ENCODE measurements around the gene COX4I1.

COX4I1 gene

DNA sequence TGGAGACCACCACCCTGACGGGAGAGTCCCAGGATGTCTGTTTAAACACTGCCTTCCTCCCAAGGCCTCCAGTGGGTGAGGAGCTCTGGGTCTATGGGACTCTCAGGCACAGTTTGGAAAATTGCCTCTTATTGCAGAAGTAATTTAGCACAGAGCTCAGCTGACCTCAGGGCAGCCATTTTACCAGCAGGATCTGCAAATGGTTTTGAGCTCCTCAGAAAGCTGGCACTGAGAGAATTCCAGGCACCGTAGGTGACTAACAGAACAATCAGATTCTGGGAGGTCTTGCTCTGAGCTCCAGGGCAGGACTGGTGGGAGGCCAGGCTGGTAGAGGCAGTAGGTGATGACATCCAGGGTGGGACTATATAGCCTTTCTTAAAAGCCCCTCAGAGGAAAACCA lies 31.3 kb upstream of the COX4I1 start:
- no peak for DNase-seq (ENCODE audit: low read depth)

DNA sequence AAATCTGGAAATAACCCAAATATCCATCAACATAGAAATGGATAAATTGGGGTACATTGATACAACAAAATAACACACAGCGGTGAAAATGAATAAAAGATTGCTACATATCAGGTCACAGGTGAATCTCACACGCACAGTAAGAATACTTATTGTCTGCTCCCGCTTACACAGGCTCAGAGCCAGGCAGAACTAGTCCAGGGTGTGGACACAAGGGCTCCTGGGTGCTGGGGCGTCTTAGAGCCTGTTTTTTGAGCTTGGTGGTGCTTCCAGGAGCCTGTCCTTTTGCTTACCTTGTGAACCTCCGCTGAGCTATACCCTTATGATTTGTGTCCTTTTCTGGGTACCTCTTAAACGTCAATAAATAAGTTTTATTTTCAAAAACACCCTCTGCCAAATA lies 28.8 kb upstream of the COX4I1 start:
- no peak for DNase-seq (ENCODE audit: low read depth)

GRCh38 chr16:85773044-85773443 lies 26.5 kb upstream of the COX4I1 start:
- DNase-seq (ENCODE audit: low read depth), result no peak

DNA sequence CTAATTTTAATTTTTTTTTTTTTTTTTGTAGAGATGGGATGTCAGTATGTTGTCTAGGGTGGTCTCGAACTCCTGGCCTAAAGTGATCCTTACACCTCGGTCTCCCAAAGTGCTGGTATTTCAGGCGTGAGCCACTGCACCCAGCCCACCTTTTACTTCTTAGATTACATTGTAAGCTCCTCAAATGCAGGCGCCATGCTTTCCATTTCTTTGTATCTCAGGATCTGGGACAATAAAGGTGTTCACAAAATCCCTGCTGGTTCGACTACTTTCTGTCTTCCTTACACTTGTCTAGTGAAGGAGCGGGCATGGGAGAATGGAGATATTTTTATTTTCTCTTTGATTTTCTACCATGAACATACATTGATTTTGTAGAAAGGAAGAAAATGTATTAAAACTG lies 25.4 kb upstream of the COX4I1 start:
- DNase-seq (ENCODE audit: low read depth), result no peak

- DNase-seq (ENCODE audit: low read depth), result no peak
Observed at GRCh38 chr16:85774811-85775210, 24.7 kb upstream of the COX4I1 start.

- no peak for DNase-seq (ENCODE audit: low read depth)
Observed at GRCh38 chr16:85777583-85778310, 21.7 kb upstream of the COX4I1 start.

GRCh38 chr16:85778873-85779272 lies 20.6 kb upstream of the COX4I1 start:
- no peak for DNase-seq (ENCODE audit: low read depth)

- no peak for DNase-seq (ENCODE audit: low read depth)
Observed at GRCh38 chr16:85780281-85780680, 19.2 kb upstream of the COX4I1 start.

- DNase-seq (ENCODE audit: low read depth), result no peak
Observed at GRCh38 chr16:85781156-85781555, 18.3 kb upstream of the COX4I1 start.

DNA sequence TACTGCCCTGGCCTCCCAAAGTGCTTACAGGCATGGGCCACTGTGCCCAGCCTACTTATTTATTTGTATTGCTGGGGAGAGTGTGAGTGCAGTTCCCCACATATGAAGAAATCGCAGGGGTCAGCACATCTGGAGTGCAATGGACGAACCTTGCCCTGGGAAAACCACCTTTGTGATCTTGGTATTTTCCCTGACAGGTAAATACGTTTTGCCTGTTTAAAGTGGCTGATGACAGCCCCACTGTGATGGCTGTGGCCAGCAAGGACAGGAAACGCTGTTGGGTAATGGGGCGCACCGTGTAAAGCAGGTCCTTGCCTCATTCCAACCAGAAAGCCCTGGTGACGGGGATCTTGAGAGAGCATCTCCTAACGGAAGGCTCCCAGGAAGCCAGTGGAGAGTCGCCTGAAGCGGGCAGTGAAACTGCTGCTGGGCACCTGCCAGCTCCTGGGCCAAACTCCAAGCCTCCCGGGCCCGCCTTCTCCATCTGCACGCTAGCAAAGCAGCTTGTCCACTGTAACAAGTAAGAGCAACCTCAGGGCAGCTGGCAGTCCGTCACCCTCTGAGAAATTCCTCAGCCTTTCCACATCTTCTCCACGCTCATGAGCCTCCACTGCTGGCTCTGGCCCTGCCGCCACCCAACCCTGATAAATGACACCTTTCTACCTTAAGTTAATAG lies 17.7 kb upstream of the COX4I1 start:
- no peak for DNase-seq (ENCODE audit: low read depth)

- DNase-seq (ENCODE audit: low read depth), result no peak
Observed at GRCh38 chr16:85782451-85782850, 17.0 kb upstream of the COX4I1 start.

DNA sequence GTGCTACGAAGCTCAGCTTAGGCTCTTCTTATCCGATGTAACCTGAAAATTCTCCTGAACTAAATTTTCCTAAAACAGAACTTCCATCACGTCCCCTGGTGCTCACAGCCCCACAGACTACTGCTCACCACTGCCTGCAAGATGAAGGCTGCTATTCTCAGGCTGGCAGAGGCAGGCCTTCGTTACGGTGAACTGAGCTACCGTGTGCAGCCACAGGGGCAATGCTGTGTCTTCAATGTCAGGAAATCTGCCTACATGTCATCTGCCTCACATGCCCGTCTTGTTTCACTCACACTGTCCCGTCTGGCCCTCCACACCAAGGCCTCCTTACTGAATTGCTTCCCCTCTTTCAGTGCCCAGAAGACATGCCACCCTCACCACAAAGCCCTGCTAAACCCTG lies 16.1 kb upstream of the COX4I1 start:
- DNase-seq (ENCODE audit: low read depth), result no peak

GRCh38 chr16:85784813-85785212 lies 14.7 kb upstream of the COX4I1 start:
- DNase-seq (ENCODE audit: low read depth), result no peak

GRCh38 chr16:85785927-85786326 lies 13.6 kb upstream of the COX4I1 start:
- DNase-seq (ENCODE audit: low read depth), result no peak

DNA sequence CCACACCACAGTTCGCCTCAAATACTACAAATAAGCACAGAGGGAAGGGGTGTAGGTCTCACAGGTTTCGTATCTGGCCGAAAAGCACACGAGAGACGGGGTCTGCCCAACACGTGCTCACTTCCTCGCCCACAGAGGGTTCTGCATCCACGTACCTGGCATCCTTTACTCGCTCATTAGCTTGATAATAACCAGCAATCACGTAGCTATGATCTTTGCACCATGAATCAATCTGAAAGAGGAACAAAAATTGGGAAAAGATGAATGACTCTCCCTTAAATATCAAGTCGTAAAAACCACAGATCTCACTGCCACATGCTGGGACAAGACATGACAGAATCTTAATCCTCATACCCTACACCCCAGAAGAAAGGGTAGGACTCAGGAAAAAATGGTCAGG lies 10.7 kb upstream of the COX4I1 start:
- no peak for DNase-seq (ENCODE audit: low read depth)

GRCh38 chr16:85789773-85790172 lies 9.7 kb upstream of the COX4I1 start:
- DNase-seq (ENCODE audit: low read depth), result no peak

DNA sequence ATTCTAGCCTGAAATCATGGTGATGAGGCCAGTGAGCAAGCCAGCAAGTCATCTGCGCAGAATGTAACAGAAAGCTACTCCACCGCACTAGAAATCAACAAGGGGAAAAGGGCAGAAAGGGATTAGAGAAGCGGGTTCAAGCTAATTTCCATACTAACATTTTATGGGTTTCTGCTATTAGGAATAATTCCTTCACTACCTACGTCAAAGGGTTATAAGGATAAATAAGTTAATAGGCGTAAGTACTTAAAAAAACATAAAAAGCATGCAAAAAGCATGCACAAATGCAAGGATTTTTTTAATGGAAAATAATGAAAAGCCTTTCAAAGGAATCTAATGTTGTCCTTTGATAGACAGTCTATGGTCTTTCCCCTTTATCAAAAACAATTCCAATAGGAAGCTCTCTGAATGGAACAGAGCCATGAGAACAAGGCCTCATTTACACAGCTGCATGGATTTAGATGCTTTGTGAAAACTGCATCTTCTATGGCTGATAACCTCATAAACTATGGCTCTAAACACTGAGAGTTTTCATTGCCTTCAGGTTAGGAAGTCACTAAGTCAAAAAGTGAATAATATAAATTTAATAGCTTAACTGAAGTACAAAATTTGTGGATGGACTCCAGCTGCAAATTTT lies 5.7 kb upstream of the COX4I1 start:
- no peak for DNase-seq (ENCODE audit: low read depth)

DNA sequence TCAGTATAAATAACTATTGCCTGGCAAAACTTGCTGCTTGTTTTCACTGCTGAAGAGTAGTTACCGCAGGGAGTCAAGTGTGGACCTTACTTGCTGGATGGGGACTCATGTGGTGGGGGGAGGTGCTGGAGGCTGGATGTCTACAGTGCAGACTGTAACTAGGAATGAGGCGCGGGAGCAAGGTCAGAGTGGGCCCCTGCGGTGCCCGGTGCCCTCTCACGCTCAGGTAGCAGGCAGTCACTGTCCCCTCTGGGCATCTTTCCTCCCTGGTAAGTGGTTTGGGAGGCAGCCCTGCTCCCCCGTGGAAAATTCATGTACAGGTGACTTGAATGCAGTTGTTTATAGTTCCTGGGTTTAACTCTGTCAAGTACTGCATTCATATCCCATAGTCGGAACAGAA lies 4.8 kb upstream of the COX4I1 start:
- DNase-seq (ENCODE audit: low read depth), result no peak

GRCh38 chr16:85796152-85796551 lies 3.3 kb upstream of the COX4I1 start:
- DNase-seq (ENCODE audit: low read depth), result no peak

DNA sequence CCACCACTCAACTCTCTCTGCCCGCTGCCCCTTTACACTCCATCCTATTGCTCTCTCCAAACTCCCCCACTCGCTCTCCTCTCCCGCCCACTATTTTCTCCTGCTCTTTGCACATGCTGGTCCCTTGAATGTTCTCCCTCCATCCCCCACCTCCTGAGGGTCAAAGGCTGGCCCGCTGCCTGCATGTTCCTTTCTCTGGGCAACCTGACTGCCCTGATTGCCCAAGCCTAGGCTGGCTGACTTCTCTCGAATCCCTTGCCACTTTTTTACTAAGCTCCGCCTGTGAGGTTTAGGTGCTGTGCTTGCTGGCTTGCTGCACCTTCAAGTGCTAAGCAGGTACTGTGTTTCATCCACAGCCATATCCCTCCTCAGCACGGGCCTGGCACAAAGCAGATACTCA lies 2.9 kb upstream of the COX4I1 start:
- no peak for DNase-seq (ENCODE audit: low read depth)

- DNase-seq (ENCODE audit: low read depth), result no peak
Observed at GRCh38 chr16:85798283-85798776, 1.2 kb upstream of the COX4I1 start.

DNA sequence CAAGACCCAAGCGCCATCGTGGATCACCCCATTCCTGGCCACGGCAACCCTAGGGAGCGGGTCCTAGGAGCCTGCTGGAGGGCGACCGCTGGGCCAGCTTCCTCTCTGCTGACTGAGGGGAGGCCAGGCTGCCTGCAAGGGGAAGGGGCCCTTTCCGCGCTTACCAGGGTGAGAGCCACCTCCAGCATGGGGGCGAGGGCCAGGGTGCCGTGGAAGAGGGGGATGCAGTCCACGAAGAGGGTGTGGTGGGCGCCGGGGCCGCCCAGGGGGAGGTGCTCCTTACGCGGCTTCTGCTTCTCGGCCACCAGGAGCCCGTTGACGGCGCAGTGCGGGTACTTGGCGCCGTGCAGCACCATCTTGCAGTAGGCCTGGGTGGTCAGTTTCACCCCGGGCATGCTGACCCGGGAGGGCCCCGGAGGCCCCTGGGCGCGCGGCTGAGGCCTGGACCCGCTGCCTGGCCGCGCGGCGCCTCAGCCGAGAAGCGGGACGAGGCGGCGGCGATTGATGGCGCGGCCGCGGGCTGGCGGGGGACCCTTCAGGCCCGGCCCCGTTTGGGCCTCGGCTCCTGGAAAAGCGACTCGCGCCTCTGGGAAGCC lies 496 bp upstream of the COX4I1 start:
- peak; percentile 4 for DNase-seq (ENCODE audit: low read depth)

DNA sequence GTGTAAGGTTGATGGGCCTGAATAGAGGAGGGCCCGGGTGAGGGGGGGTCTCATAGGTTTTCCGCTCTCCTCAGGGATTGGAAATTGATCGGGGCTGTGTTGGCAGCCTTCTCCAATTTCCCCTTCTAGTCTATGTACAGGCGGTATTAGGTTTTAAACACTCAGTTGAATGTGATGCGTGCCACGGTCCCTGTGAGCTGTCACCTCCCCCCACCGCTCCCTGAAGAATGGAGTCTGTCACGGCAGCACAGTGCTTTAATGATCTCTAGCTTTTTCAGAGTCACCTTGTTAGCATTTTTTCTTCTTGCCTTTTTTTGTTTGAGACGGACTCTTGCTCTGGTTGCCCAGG lies 800 bp downstream of the COX4I1 start:
- DNase-seq (ENCODE audit: low read depth), result no peak
